ENCODE data around the gene PLOD3.

DNA sequence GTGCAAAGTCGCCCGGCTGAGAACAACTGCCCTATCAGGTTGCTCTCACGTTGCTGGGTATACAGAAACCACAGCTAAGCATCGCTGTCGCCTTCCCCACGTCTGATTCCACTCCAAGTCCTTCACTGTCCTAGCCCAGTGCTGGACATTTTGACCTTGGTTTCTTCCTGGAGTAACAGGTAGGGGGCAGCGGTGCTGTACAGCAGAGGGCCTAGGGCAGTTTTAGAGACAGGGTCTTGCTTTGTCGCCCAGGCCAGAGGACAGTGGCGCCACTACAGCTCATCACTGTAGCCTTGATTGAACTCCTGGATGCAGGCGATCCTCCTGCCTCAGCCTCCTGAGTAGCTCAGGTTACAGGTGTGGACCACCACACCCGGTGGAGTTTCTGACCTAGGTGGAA, 17.7 kb upstream of the PLOD3 start:
- TF ChIP-seq, protein P1, sequence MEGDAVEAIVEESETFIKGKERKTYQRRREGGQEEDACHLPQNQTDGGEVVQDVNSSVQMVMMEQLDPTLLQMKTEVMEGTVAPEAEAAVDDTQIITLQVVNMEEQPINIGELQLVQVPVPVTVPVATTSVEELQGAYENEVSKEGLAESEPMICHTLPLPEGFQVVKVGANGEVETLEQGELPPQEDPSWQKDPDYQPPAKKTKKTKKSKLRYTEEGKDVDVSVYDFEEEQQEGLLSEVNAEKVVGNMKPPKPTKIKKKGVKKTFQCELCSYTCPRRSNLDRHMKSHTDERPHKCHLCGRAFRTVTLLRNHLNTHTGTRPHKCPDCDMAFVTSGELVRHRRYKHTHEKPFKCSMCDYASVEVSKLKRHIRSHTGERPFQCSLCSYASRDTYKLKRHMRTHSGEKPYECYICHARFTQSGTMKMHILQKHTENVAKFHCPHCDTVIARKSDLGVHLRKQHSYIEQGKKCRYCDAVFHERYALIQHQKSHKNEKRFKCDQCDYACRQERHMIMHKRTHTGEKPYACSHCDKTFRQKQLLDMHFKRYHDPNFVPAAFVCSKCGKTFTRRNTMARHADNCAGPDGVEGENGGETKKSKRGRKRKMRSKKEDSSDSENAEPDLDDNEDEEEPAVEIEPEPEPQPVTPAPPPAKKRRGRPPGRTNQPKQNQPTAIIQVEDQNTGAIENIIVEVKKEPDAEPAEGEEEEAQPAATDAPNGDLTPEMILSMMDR (IDR thresholded peaks at IDR 0.05) = no peak
- no peak for TF ChIP-seq EP300 (IDR thresholded peaks at IDR 0.05)
